DND-41 (cell line): ENCODE results near the gene TEX19.

ENCODE experiments used
- CTCF ChIP-seq: IDR thresholded peaks from 2 replicates; pipeline ENCODE4 v1.5.1; 2012; ENCODE audit warnings: borderline replicate concordance, low read length, moderate library complexity, mild to moderate bottlenecking; ENCODE audit not compliant: poor library complexity, severe bottlenecking; ENCODE audit errors: extremely low read depth
- EZH2 ChIP-seq: IDR thresholded peaks from 3 replicates; pipeline ENCODE4 v1.6.1; 2012; ENCODE audit warnings: borderline replicate concordance, low read depth, mild to moderate bottlenecking, moderate library complexity, low read length, inconsistent platforms; ENCODE audit not compliant: severe bottlenecking

GRCh38 chr17:82388922-82389283 is 29.9 kb downstream of the TEX19 start:
- TF ChIP-seq CTCF (no peak), EZH2 (no peak)
